PC-3 (cell line): ENCODE results near the gene USF1. TPM values are rescaled to one million over a fixed set of nuclear protein-coding genes. Genes with fewer than 3 reads are reported as not detected.
"Not testable (repeated sequence)": the region's sequence is repeated elsewhere in the genome, so short reads cannot be mapped to it uniquely, and the experiment has no call there.

Source experiments
- ATAC-seq: fragments of 200-7000 bp; cut with Tn5 transposase; 2 replicates; pipeline ENCODE4 v1.9.1; 2020; ENCODE audit warnings: mild to moderate bottlenecking, moderate library complexity
- BruUV-seq: library from RNA; stranded (reverse); fragments of 400-500 nt; replicated peaks from 2 replicates; lab custom pipeline; 2021; lab: Mats Ljungman, UMichigan
- CTCF ChIA-PET: fragments of 300-600 bp; sonication (Branson Sonifier 250); formaldehyde crosslinking; loops from one replicate; lab custom pipeline; 2022; ENCODE audit warnings: antibody characterized with exemption; lab: Charles Lee
- POLR2A ChIA-PET: fragments of 300-600 bp; sonication (Branson Sonifier 250); formaldehyde crosslinking; loops from one replicate; lab custom pipeline; 2022; ENCODE audit warnings: antibody characterized with exemption; ENCODE audit not compliant: unreplicated experiment; lab: Charles Lee
- DNase-seq: peaks from one replicate; pipeline ENCODE4 v3.0.0-alpha.2; 2015
- H2AFZ ChIP-seq: fragments of 300-600 bp; sonication (generic); 2 replicates; pipeline ENCODE4 v1.6.0; 2016; ENCODE audit warnings: antibody characterized with exemption, low read length
- H3F3A ChIP-seq: fragments of 300-600 bp; sonication (generic); one replicate; pipeline ENCODE4 v1.6.0; 2017; ENCODE audit warnings: antibody characterized with exemption, low read length, control low read depth, mild to moderate bottlenecking; ENCODE audit not compliant: unreplicated experiment
- H3K27ac ChIP-seq: fragments of 300-600 bp; sonication (generic); 2 replicates; pipeline ENCODE4 v1.5.1; 2016; ENCODE audit warnings: mild to moderate bottlenecking, low read length
- H3K27me3 ChIP-seq: fragments of 300-600 bp; sonication (generic); 2 replicates; pipeline ENCODE4 v1.6.1; 2016; ENCODE audit warnings: low read length, mixed read lengths
- H3K36me3 ChIP-seq: fragments of 300-600 bp; sonication (generic); 2 replicates; pipeline ENCODE4 v1.6.1; 2016; ENCODE audit warnings: low read depth, mixed run types, low read length, mixed read lengths
- H3K4me1 ChIP-seq: fragments of 300-600 bp; sonication (generic); 2 replicates; pipeline ENCODE4 v1.5.1; 2016; ENCODE audit warnings: low read length; ENCODE audit not compliant: insufficient read depth
- H3K4me2 ChIP-seq: fragments of 300-600 bp; sonication (generic); 2 replicates; pipeline ENCODE4 v1.6.0; 2016; ENCODE audit warnings: low read length
- H3K4me3 ChIP-seq: fragments of 300-600 bp; sonication (generic); 2 replicates; pipeline ENCODE4 v1.5.1; 2016; ENCODE audit warnings: mild to moderate bottlenecking, low read length, mixed read lengths
- H3K79me2 ChIP-seq: fragments of 300-600 bp; sonication (generic); 2 replicates; pipeline ENCODE4 v1.6.1; 2017; ENCODE audit warnings: low read length, mixed read lengths
- H3K9ac ChIP-seq: fragments of 300-600 bp; sonication (generic); 2 replicates; pipeline ENCODE4 v1.6.0; 2016; ENCODE audit warnings: mild to moderate bottlenecking, low read length
- H3K9me2 ChIP-seq: fragments of 300-600 bp; sonication (generic); replicated peaks from 2 replicates; pipeline ENCODE4 v1.6.1; 2016; ENCODE audit warnings: mixed run types, low read length, mixed read lengths
- H3K9me3 ChIP-seq: fragments of 300-600 bp; sonication (generic); 2 replicates; pipeline ENCODE4 v1.6.1; 2016; ENCODE audit warnings: low read length, mixed read lengths
- H4K20me1 ChIP-seq: fragments of 300-600 bp; sonication (generic); 2 replicates; pipeline ENCODE4 v1.6.1; 2016; ENCODE audit warnings: low read length, mixed read lengths
- CTCF ChIP-seq: fragments of 300-600 bp; sonication (generic); conservative IDR thresholded peaks from 2 replicates; pipeline ENCODE4 v1.5.1; 2017; ENCODE audit warnings: antibody characterized with exemption, low read depth, mild to moderate bottlenecking, low read length
- EZH2 ChIP-seq: fragments of 300-600 bp; sonication (generic); IDR thresholded peaks from one replicate; pipeline ENCODE4 v1.6.1; 2017; ENCODE audit warnings: antibody characterized with exemption, mild to moderate bottlenecking, low read length; ENCODE audit not compliant: unreplicated experiment
- EZH2phosphoT487 ChIP-seq: fragments of 300-600 bp; sonication (generic); IDR thresholded peaks from 2 replicates; pipeline ENCODE4 v1.6.1; 2018; ENCODE audit warnings: mild to moderate bottlenecking, antibody characterized with exemption, low read length, borderline replicate concordance
- intact Hi-C: fragments of 100-400 bp; cut with micrococcal nuclease; formaldehyde crosslinking; loops from 2 replicates; pipeline ENCODE4 v1.9.0; 2023
- total RNA-seq: library from RNA; depleted of rRNA; stranded (reverse); fragments of >200 nt; gene quantifications from 2 replicates; pipeline ENCODE4 v1.2.3, GENCODE V29; 2014

The USF1 gene
- total RNA-seq, 1 experiment from 2014 or later = 113 TPM

GRCh38 chr1:161018631-161018930, 27.2 kb downstream of the USF1 start:
- CTCF ChIA-PET = no interaction called here
- H3K9ac ChIP-seq = no peak overlapping the region
- H3F3A ChIP-seq = peaks cover 4% of the 10 kb centered on the region
- no peak overlapping the region for H3K27ac ChIP-seq
- TF ChIP-seq EZH2 = no peak
- no peak for TF ChIP-seq CTCF
- no peak for TF ChIP-seq EZH2phosphoT487
- POLR2A ChIA-PET = no interaction called here
- ATAC-seq (no peak), DNase-seq (no peak)
- no peaks in the 10 kb centered on the region; the same call in 1 of the 2 replicates for H3K36me3 ChIP-seq
- H3K4me3 ChIP-seq = peak overlapping the region; percentile 88
- H3K4me2 ChIP-seq = peak overlapping the region; percentile 95
- no peaks in the 10 kb centered on the region for H3K9me2 ChIP-seq
- H3K27me3 ChIP-seq = no peaks in the 10 kb centered on the region
- BruUV-seq = no TSS peak
- H4K20me1 ChIP-seq = peaks cover 41% of the 10 kb centered on the region
- peaks cover 57% of the 10 kb centered on the region for H3K4me1 ChIP-seq
- intact Hi-C loops = no loop called here
- H3K9me3 ChIP-seq = no peaks in the 10 kb centered on the region
- H2AFZ ChIP-seq = no peak overlapping the region
- peaks cover 64% of the 10 kb centered on the region for H3K79me2 ChIP-seq

- Histone ChIP-seq H3K9me2 (no peaks in the 10 kb centered on the region), H3K27ac (no peak overlapping the region), H3K4me3 (peak overlapping the region; percentile 88; the same call in 1 of the 2 replicates), H3K36me3 (no peaks in the 10 kb centered on the region; the same call in 1 of the 2 replicates), H2AFZ (no peak overlapping the region), H4K20me1 (peaks cover 47% of the 10 kb centered on the region), H3F3A (peaks cover 4% of the 10 kb centered on the region), H3K4me1 (peaks cover 63% of the 10 kb centered on the region), H3K9ac (no peak overlapping the region), H3K4me2 (peak overlapping the region; percentile 95), H3K79me2 (peaks cover 70% of the 10 kb centered on the region), H3K27me3 (no peaks in the 10 kb centered on the region), H3K9me3 (no peaks in the 10 kb centered on the region)
- ChIA-PET CTCF (no interaction called here), POLR2A (no interaction called here)
- DNase-seq (no peak), ATAC-seq (no peak)
- intact Hi-C loops = no loop called here
- TF ChIP-seq EZH2 (no peak), EZH2phosphoT487 (no peak), CTCF (no peak)
- BruUV-seq = no TSS peak
These were observed 27.8 kb downstream of the USF1 start for GRCh38 chr1:161017756-161018630.

GRCh38 chr1:161017181-161017580, 28.6 kb downstream of the USF1 start:
- Histone ChIP-seq H3K4me1 (peaks cover 58% of the 10 kb centered on the region), H3K79me2 (peaks cover 78% of the 10 kb centered on the region), H4K20me1 (peaks cover 49% of the 10 kb centered on the region)
- H2AFZ ChIP-seq, H3K4me3 ChIP-seq, CTCF ChIA-PET, H3K9me3 ChIP-seq, H3K27ac ChIP-seq, H3F3A ChIP-seq, POLR2A ChIA-PET, H3K9me2 ChIP-seq, H3K4me2 ChIP-seq, BruUV-seq, intact Hi-C loops, H3K27me3 ChIP-seq, DNase-seq, H3K9ac ChIP-seq, H3K36me3 ChIP-seq, ATAC-seq: not testable (repeated sequence)

GRCh38 chr1:161016683-161017082, 29.1 kb downstream of the USF1 start:
- Histone ChIP-seq H3K4me1 (peaks cover 54% of the 10 kb centered on the region), H3K79me2 (peaks cover 83% of the 10 kb centered on the region), H4K20me1 (peaks cover 54% of the 10 kb centered on the region)
- H2AFZ ChIP-seq, H3F3A ChIP-seq, H3K36me3 ChIP-seq, H3K27me3 ChIP-seq, H3K9ac ChIP-seq, ATAC-seq, CTCF ChIA-PET, H3K27ac ChIP-seq, H3K9me3 ChIP-seq, BruUV-seq, POLR2A ChIA-PET, H3K4me2 ChIP-seq, intact Hi-C loops, H3K9me2 ChIP-seq, H3K4me3 ChIP-seq: not testable (repeated sequence)
- peak; percentile 71 for DNase-seq
